SK-N-MC (cell line): ENCODE data around the gene FANCE.

Source experiments
- EZH2 ChIP-seq: fragments of 200-600 bp; sonication (generic); IDR thresholded peaks from one replicate; pipeline ENCODE4 v1.6.1; 2017; ENCODE audit warnings: antibody characterized with exemption
- POLR2AphosphoS5 ChIP-seq: IDR thresholded peaks from 2 replicates; pipeline ENCODE4 v1.6.1; 2012; ENCODE audit warnings: mild to moderate bottlenecking, low read depth, low read length, borderline replicate concordance

DNA sequence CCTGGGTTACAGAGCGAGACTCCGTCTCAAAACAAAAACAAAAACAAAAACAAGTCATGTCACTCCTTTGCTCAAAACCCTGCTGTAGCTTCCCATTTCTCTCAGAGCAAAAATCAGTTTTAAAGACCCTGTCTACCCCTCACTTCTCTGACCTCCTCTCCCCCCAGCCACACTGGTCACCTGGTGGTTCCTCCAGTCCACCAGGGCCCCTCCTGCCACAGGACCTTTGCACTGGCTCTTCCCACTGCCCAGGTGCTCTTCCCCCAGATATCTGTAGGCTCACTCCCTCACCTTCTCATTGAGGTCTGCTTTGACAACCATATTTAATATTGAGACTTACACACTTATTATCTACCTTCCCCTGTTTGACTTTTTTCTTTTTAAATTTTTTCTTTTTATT lies 49.6 kb downstream of the FANCE start:
- TF ChIP-seq POLR2AphosphoS5, result no peak
- TF ChIP-seq EZH2, result no peak
